Effector memory CD8-positive, alpha-beta T cell (primary cell): ENCODE results near the gene CHAT.

Experiments
- ATAC-seq: fragments of 150-1000 bp; cut with Tn5 transposase; replicated peaks from 2 replicates; pipeline ENCODE4 v1.10.0; 2021; ENCODE audit warnings: mild to moderate bottlenecking, moderate library complexity
- DNase-seq, 3 experiments: peaks; one replicate each; pipeline ENCODE4 v3.0.0; 2021
- H3K27ac Mint-ChIP-seq, 2 donors: one replicate each; pipeline ENCODE4 v1.8.0; 2022; ENCODE audit warnings: mild to moderate bottlenecking in 2 of 2, mixed read lengths in 2 of 2, moderate library complexity in 2 of 2
- H3K27me3 Mint-ChIP-seq, 2 donors: one replicate each; pipeline ENCODE4 v1.8.0; 2022; ENCODE audit warnings: mixed read lengths in 2 of 2
- H3K36me3 Mint-ChIP-seq: one replicate; pipeline ENCODE4 v1.8.0; 2022; ENCODE audit warnings: mild to moderate bottlenecking, moderate library complexity, mixed read lengths; ENCODE audit not compliant: insufficient read depth
- H3K4me1 Mint-ChIP-seq, 2 donors: one replicate each; pipeline ENCODE4 v1.8.0; 2022; ENCODE audit warnings: low read depth in 2 of 2, mixed read lengths in 2 of 2
- H3K4me3 Mint-ChIP-seq, 2 donors: one replicate each; pipeline ENCODE4 v1.8.0; 2022; ENCODE audit warnings: mild to moderate bottlenecking in 2 of 2, mixed read lengths in 2 of 2, moderate library complexity in 2 of 2
- H3K9me3 Mint-ChIP-seq, 2 donors: one replicate each; pipeline ENCODE4 v1.8.0; 2022; ENCODE audit warnings: mixed read lengths in 2 of 2

CHAT gene

DNA sequence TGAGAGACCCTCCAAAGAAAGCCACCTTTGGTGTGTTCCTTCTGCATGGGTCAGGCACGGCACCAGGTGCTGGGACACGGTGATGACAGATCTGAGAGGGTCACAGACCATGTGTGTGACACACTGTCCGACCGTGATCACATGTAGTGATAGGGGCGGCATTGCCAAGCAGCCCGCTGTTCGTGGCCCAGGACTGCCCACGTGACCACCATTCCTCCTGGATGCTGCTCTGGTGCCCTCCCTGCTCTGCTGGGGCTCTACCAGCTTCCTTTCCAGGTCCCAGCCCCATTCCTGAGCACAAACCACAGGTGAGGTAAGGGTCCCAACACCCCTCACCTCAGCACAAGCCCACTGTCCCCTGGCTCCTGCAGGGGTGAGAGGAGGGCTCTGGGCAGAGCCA, 13.8 kb upstream of the CHAT start:
- H3K36me3 Mint-ChIP-seq = no peaks in the 10 kb centered on the region
- H3K27me3 Mint-ChIP-seq = peaks cover 33 to 80% of the 10 kb centered on the region in 2 donors
- H3K4me1 Mint-ChIP-seq = no peaks in the 10 kb centered on the region
- no peak overlapping the region for H3K27ac Mint-ChIP-seq
- no peak for ATAC-seq
- no peak overlapping the region for H3K4me3 Mint-ChIP-seq
- peaks cover 0 to 5% of the 10 kb centered on the region in 2 donors for H3K9me3 Mint-ChIP-seq
- DNase-seq = no peak

- DNase-seq (no peak), ATAC-seq (no peak)
- Mint-ChIP-seq H3K4me1 (no peaks in the 10 kb centered on the region), H3K9me3 (peaks cover 2 to 8% of the 10 kb centered on the region in 2 donors), H3K27ac (no peak overlapping the region), H3K27me3 (peaks cover 39 to 88% of the 10 kb centered on the region in 2 donors), H3K4me3 (no peak overlapping the region), H3K36me3 (no peaks in the 10 kb centered on the region)
Measured at GRCh38 chr10:49600781-49601400, 12.9 kb upstream of the CHAT start.

GRCh38 chr10:49601857-49602256, 12.0 kb upstream of the CHAT start:
- H3K9me3 Mint-ChIP-seq = peaks cover 2 to 8% of the 10 kb centered on the region in 2 donors
- no peak for ATAC-seq
- no peak overlapping the region for H3K27ac Mint-ChIP-seq
- no peak for DNase-seq
- no peak overlapping the region for H3K4me3 Mint-ChIP-seq
- peaks cover 0 to 2% of the 10 kb centered on the region in 2 donors for H3K4me1 Mint-ChIP-seq
- H3K36me3 Mint-ChIP-seq = no peaks in the 10 kb centered on the region
- H3K27me3 Mint-ChIP-seq = peaks cover 39 to 98% of the 10 kb centered on the region in 2 donors

DNA sequence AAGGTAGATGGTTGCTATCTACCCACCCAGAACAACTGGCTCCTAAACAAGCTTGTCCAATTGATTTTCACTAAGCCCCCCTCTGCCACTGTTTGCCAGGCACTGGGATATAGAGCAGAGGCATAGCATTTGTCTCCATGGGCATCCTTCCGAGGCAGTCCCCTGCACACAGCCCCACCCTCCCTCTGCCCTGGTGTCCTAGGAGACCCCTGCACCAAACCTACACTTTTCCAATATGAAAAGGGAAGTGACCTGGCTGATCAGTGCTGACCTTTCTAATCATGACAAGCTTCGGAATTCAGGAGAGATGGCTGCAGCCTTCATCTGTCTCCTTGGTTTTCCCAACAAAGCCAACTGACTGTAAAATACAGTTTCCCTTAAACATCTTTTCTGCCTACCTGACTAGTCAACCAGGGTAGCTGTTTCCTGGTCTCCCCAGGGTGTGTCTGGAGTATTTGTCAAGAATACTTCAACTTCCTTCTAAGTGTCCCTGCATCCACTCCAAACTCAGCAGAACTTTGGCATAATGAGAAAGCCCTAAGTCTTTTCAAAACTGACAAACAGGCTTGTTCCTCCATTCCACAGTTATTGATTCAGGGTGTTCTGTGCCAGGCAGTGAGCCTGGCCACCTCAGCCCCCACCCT, 11.3 kb upstream of the CHAT start:
- Mint-ChIP-seq H3K4me1 (peaks cover 0 to 3% of the 10 kb centered on the region in 2 donors), H3K4me3 (no peak overlapping the region)

GRCh38 chr10:49605216-49605938, 8.5 kb upstream of the CHAT start:
- ATAC-seq (no peak), DNase-seq (no peak)
- peaks cover 57 to 92% of the 10 kb centered on the region in 2 donors for H3K27me3 Mint-ChIP-seq
- no peak overlapping the region for H3K27ac Mint-ChIP-seq
- peaks cover 2 to 8% of the 10 kb centered on the region in 2 donors for H3K9me3 Mint-ChIP-seq
- no peak overlapping the region for H3K4me3 Mint-ChIP-seq
- peaks cover 0 to 3% of the 10 kb centered on the region in 2 donors for H3K4me1 Mint-ChIP-seq
- no peaks in the 10 kb centered on the region for H3K36me3 Mint-ChIP-seq

More for the DNA sequence above, 11.3 kb upstream of the CHAT start:
- peaks cover 44 to 98% of the 10 kb centered on the region in 2 donors for H3K27me3 Mint-ChIP-seq
- peaks cover 2 to 8% of the 10 kb centered on the region in 2 donors for H3K9me3 Mint-ChIP-seq
- DNase-seq = no peak
- no peak overlapping the region for H3K27ac Mint-ChIP-seq
- no peak for ATAC-seq
- H3K36me3 Mint-ChIP-seq = no peaks in the 10 kb centered on the region

GRCh38 chr10:49605939-49606509, 7.8 kb upstream of the CHAT start:
- H3K36me3 Mint-ChIP-seq = no peaks in the 10 kb centered on the region
- no peak overlapping the region for H3K4me3 Mint-ChIP-seq
- no peak overlapping the region for H3K27ac Mint-ChIP-seq
- ATAC-seq (no peak), DNase-seq (no peak)
- peaks cover 0 to 3% of the 10 kb centered on the region in 2 donors for H3K4me1 Mint-ChIP-seq
- H3K27me3 Mint-ChIP-seq = peaks cover 53 to 89% of the 10 kb centered on the region in 2 donors
- peaks cover 2 to 8% of the 10 kb centered on the region in 2 donors for H3K9me3 Mint-ChIP-seq

- ATAC-seq = peak; percentile 67
- no peaks in the 10 kb centered on the region for H3K36me3 Mint-ChIP-seq
- peak; percentile 41 to 62 (median 48) for DNase-seq
- H3K9me3 Mint-ChIP-seq = peaks cover 4 to 11% of the 10 kb centered on the region in 2 donors
- peaks cover 0 to 3% of the 10 kb centered on the region in 2 donors for H3K4me1 Mint-ChIP-seq
- peaks cover 56 to 89% of the 10 kb centered on the region in 2 donors for H3K27me3 Mint-ChIP-seq
- H3K27ac Mint-ChIP-seq = no peak overlapping the region
- H3K4me3 Mint-ChIP-seq = no peak overlapping the region
Measured at GRCh38 chr10:49606981-49607535, 6.8 kb upstream of the CHAT start.

DNA sequence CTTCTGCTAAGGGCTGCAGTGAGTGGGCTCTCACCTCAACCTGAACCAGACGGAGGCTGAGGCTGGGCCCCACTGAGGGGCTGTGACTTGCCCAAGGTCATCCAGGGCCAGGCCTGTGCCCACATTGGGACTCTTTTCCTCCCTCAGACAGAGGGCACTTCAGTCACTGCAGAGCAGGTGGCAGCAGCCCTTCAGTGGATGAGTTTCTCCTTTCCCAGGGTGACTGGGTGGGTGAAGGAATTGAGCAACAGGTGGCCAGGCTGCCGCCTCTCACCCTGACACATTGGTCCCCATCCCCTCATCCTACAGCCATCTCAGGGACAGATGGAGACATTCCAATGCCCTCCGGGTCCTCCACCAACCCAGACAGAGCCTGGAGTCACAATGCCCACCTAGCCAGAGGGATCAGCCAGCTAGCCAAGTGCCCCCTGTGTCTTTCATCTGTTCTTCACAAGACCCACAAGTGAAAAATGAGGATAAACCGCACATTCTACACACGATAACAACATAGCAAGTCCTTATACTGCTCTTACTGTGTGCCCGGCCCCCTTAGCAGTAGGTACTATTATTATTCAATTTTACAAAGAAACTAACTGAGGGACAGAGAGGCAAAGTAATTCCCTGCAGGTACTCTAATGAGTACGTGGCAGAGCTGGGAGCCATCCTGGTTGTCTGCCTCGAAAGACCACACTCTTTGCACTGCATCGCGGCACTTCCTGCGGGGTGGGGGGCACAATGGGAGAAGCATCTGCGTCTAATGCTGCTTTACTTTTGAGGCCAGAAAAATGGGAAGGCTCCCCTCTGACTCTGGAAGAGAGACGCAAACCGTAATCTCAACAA, 5.5 kb upstream of the CHAT start:
- Mint-ChIP-seq H3K4me3 (no peak overlapping the region), H3K36me3 (no peaks in the 10 kb centered on the region), H3K27me3 (peaks cover 60 to 89% of the 10 kb centered on the region in 2 donors), H3K27ac (no peak overlapping the region), H3K9me3 (peaks cover 6 to 18% of the 10 kb centered on the region in 2 donors), H3K4me1 (peaks cover 2 to 7% of the 10 kb centered on the region in 2 donors)
- DNase-seq = no peak
- no peak for ATAC-seq

GRCh38 chr10:49609006-49609282, 4.9 kb upstream of the CHAT start:
- peaks cover 7 to 12% of the 10 kb centered on the region in 2 donors for H3K4me1 Mint-ChIP-seq
- no peaks in the 10 kb centered on the region for H3K36me3 Mint-ChIP-seq
- no peak overlapping the region for H3K27ac Mint-ChIP-seq
- H3K4me3 Mint-ChIP-seq = no peak overlapping the region
- DNase-seq (no peak), ATAC-seq (no peak)
- peaks cover 6 to 18% of the 10 kb centered on the region in 2 donors for H3K9me3 Mint-ChIP-seq
- H3K27me3 Mint-ChIP-seq = peaks cover 65 to 89% of the 10 kb centered on the region in 2 donors

- Mint-ChIP-seq H3K4me3 (no peak overlapping the region), H3K27ac (no peak overlapping the region), H3K9me3 (peaks cover 6 to 18% of the 10 kb centered on the region in 2 donors), H3K36me3 (no peaks in the 10 kb centered on the region), H3K27me3 (peaks cover 68 to 89% of the 10 kb centered on the region in 2 donors), H3K4me1 (peaks cover 8 to 12% of the 10 kb centered on the region in 2 donors)
- ATAC-seq = no peak
- DNase-seq = no peak
Measured at GRCh38 chr10:49609283-49610113, 4.3 kb upstream of the CHAT start.

- no peak for ATAC-seq
- Mint-ChIP-seq H3K9me3 (peaks cover 6 to 13% of the 10 kb centered on the region in 2 donors), H3K27ac (no peak within 1 kb of the TSS), H3K4me1 (peaks cover 11 to 12% of the 10 kb centered on the region in 2 donors), H3K36me3 (no peaks in the 10 kb centered on the region), H3K4me3 (no peak within 1 kb of the TSS), H3K27me3 (peaks cover 67 to 89% of the 10 kb centered on the region in 2 donors)
- no peak for DNase-seq
Measured at GRCh38 chr10:49610114-49610457, 3.8 kb upstream of the CHAT start, which contains the start of gene SLC18A3. Gene SLC18A3, plus strand, starts transcription at chr10:49610310. Its CDS starts 431 bp downstream, at chr10:49610741.
